ENCODE data around the gene VAPB. TPM values are rescaled to one million over a fixed set of nuclear protein-coding genes. Genes with fewer than 3 reads are reported as not detected.

Gene VAPB
- total RNA-seq, 1 experiment from 2014 or later = 82.4 TPM

- Mint-ChIP-seq H3K4me3 (ENCODE audit: low read depth, unreplicated experiment) (no peak overlapping the region), H3K36me3 (ENCODE audit: insufficient read depth, unreplicated experiment) (peaks cover 31% of the 10 kb centered on the region), H3K4me1 (ENCODE audit: low read depth, unreplicated experiment) (no peaks in the 10 kb centered on the region), H3K27ac (ENCODE audit: unreplicated experiment) (no peak overlapping the region), H3K9me3 (ENCODE audit: low read depth, unreplicated experiment) (no peaks in the 10 kb centered on the region), H3K27me3 (ENCODE audit: unreplicated experiment) (no peaks in the 10 kb centered on the region)
- DNase-seq = no peak
- no TSS peak for BruUV-seq (replicated peaks)
- CTCF ChIA-PET = interaction anchor here (0.7 kb wide), 2 partner anchors 15 to 23 kb away, joined by 5 to 6 read pairs; no protein-coding TSS in a partner anchor
- intact Hi-C loops (cut with micrococcal nuclease; ENCODE audit: unreplicated experiment) = no loop called here
- TF ChIP-seq CTCF (IDR thresholded peaks at IDR 0.05; ENCODE audit: unreplicated experiment) = no peak
These were observed 29.6 kb upstream of the VAPB start for GRCh38 chr20:58359441-58359840.

- Mint-ChIP-seq H3K36me3 (ENCODE audit: insufficient read depth, unreplicated experiment) (peaks cover 25% of the 10 kb centered on the region), H3K27me3 (ENCODE audit: unreplicated experiment) (no peaks in the 10 kb centered on the region)
These were observed 28.1 kb upstream of the VAPB start for GRCh38 chr20:58360936-58361335.

GRCh38 chr20:58361481-58362205 lies 27.4 kb upstream of the VAPB start:
- no peak for DNase-seq
- BruUV-seq (replicated peaks) = no TSS peak
- H3K9me3 Mint-ChIP-seq (ENCODE audit: low read depth, unreplicated experiment) = no peaks in the 10 kb centered on the region
- H3K27me3 Mint-ChIP-seq (ENCODE audit: unreplicated experiment) = no peaks in the 10 kb centered on the region
- H3K36me3 Mint-ChIP-seq (ENCODE audit: insufficient read depth, unreplicated experiment) = peaks cover 25% of the 10 kb centered on the region
- CTCF ChIA-PET = interaction anchor here (1.1 to 1.4 kb wide), 2 partner anchors 16 to 27 kb away, joined by 3 read pairs; partner anchors contain the start of gene VAPB
- no peak overlapping the region for H3K4me3 Mint-ChIP-seq (ENCODE audit: low read depth, unreplicated experiment)
- no peak for TF ChIP-seq CTCF (IDR thresholded peaks at IDR 0.05; ENCODE audit: unreplicated experiment)
- no peaks in the 10 kb centered on the region for H3K4me1 Mint-ChIP-seq (ENCODE audit: low read depth, unreplicated experiment)
- H3K27ac Mint-ChIP-seq (ENCODE audit: unreplicated experiment) = no peak overlapping the region
- intact Hi-C loops (cut with micrococcal nuclease; ENCODE audit: unreplicated experiment) = no loop called here

More at GRCh38 chr20:58360936-58361335, 28.1 kb upstream of the VAPB start:
- TF ChIP-seq CTCF (IDR thresholded peaks at IDR 0.05; ENCODE audit: unreplicated experiment) = no peak
- CTCF ChIA-PET = interaction anchor here (1.1 kb wide), 1 partner anchor 28 kb away, joined by 3 read pairs; the partner anchor contains the start of gene VAPB
- no peak overlapping the region for H3K4me3 Mint-ChIP-seq (ENCODE audit: low read depth, unreplicated experiment)
- H3K4me1 Mint-ChIP-seq (ENCODE audit: low read depth, unreplicated experiment) = no peaks in the 10 kb centered on the region
- DNase-seq = no peak
- no peak overlapping the region for H3K27ac Mint-ChIP-seq (ENCODE audit: unreplicated experiment)
- no TSS peak for BruUV-seq (replicated peaks)
- intact Hi-C loops (cut with micrococcal nuclease; ENCODE audit: unreplicated experiment) = no loop called here
- no peaks in the 10 kb centered on the region for H3K9me3 Mint-ChIP-seq (ENCODE audit: low read depth, unreplicated experiment)

GRCh38 chr20:58362206-58362516 lies 26.9 kb upstream of the VAPB start:
- no peak for DNase-seq
- TF ChIP-seq CTCF (IDR thresholded peaks at IDR 0.05; ENCODE audit: unreplicated experiment) = no peak
- no peak overlapping the region for H3K27ac Mint-ChIP-seq (ENCODE audit: unreplicated experiment)
- H3K4me3 Mint-ChIP-seq (ENCODE audit: low read depth, unreplicated experiment) = no peak overlapping the region
- H3K9me3 Mint-ChIP-seq (ENCODE audit: low read depth, unreplicated experiment) = no peaks in the 10 kb centered on the region
- no peaks in the 10 kb centered on the region for H3K27me3 Mint-ChIP-seq (ENCODE audit: unreplicated experiment)
- CTCF ChIA-PET = interaction anchor here (1.1 to 1.4 kb wide), 2 partner anchors 15 to 27 kb away, joined by 3 read pairs; partner anchors contain the start of gene VAPB
- no peaks in the 10 kb centered on the region for H3K4me1 Mint-ChIP-seq (ENCODE audit: low read depth, unreplicated experiment)
- BruUV-seq (replicated peaks) = no TSS peak
- intact Hi-C loops (cut with micrococcal nuclease; ENCODE audit: unreplicated experiment) = no loop called here
- H3K36me3 Mint-ChIP-seq (ENCODE audit: insufficient read depth, unreplicated experiment) = peaks cover 25% of the 10 kb centered on the region
